Stimulated activated CD4-positive, alpha-beta T cell treated with anti-CD3 and anti-CD28 coated beads, TNF-alpha, amount 100 ng/mL, for 24 hours (primary cell): ENCODE results near the gene RAB15.

Source experiments
- DNase-seq, 3 experiments: peaks; one replicate each; pipeline ENCODE4 v3.0.0-alpha.2; 2020; ENCODE audit warnings: low read depth in 3 of 3

The RAB15 gene

GRCh38 chr14:64971943-64972791 lies at the start of gene RAB15:
TSS of gene RAB15 (minus strand) at chr14:64972336. CDS start at chr14:64972076, 260 bp downstream.
- peak in 1 of 3 experiments; percentile 28 for DNase-seq

GRCh38 chr14:65019944-65020566 lies 47.9 kb upstream of the RAB15 start:
- no peak for DNase-seq

- DNase-seq, result no peak
These were observed 44.3 kb upstream of the RAB15 start for GRCh38 chr14:65016471-65016870.

DNA sequence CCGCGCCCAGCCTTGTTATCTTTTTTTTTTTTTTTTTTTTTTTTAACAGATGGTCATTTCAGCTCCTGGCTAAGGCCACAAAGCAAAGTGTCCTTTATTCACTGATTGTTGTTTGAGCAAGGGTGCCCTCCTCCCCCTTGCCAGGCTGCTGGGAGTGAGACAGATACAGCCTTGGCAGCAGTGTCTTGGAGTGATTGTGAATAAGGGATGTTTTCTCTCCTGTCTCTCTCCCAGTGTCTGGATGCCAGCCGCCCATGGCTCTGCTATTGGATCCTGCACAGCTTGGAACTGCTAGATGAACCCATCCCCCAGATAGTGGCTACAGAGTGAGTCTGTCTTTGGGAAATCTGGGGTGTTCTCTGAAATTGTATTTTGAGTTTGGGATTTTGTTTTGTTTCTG lies 43.3 kb upstream of the RAB15 start:
- no peak for DNase-seq

- no peak for DNase-seq
These were observed 40.2 kb upstream of the RAB15 start for GRCh38 chr14:65012353-65012752.

GRCh38 chr14:65011538-65011937 lies 39.4 kb upstream of the RAB15 start:
- DNase-seq, result no peak

DNA sequence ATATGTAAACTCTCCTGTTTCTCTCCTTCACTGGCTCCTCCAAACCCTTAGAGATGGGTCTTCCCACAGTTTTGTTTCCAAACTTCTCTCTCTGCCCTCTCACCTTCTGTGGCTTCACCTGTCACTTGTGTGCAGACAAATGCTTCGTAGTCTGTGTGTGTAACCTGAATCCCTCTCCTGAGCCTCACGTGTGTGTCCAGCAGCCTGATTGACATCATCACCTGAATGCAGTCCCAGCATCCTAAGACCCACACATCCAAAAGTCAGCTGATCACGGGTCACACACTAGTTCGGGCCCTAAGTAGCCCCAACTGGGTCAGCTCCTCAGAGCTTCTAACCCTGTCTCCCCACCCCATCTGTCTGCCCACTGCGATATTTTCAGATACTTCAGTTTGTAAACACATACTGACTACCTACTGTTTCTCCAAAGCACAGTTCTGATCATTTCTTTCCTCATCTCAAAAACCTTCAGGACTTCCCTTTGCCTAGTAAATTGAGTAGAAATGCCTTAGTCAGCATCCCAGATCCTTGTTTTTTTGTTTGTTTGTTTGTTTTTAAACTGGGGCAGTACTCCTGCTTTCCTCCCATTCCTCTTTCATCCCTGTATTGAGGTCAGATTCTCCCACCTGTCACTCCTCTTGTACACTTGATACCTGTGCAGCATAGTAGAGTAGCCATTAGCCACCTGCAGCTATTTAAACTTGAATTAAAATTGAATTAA lies 38.2 kb upstream of the RAB15 start:
- DNase-seq, result no peak

DNA sequence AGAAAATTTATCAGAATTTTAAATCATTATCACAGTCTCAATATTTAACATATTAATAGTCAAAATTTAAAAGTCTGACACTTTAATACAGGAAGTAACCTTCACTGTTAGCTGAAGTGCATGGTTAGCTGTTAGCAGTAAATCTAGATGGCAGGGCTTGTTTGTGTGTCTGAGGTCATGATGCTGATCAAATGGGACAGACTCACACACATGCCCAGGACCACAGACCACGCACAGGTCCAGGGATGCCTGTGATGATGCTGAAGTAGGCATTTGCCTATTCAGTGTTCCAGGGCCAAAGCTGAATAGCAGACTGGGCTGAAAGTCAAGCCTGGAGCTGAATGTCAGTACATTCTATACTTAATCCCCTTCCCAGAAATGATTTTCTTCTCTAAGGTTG lies 35.1 kb upstream of the RAB15 start:
- no peak for DNase-seq

DNA sequence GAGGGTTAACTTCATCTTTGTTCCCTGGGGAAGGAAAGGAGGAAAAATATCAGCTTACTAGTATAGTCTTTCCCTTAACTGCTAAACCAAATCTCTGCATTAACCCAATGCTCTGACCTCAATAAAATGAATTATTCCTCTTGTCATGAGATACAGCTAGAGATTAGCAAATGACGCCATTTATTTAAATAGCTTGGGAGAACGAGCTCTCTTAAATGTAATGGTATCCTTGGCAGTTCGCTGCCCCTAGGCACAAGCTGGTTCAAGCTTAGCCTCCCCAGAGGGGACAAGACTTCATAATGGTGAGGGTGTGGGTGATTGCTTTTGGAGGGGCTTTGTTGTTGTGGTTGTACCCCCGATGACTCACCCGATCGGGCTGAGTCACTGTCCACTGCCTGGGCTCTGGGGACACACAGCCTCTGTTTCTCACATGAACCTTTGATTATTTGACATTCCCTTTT lies 34.2 kb upstream of the RAB15 start:
- DNase-seq, result no peak

DNA sequence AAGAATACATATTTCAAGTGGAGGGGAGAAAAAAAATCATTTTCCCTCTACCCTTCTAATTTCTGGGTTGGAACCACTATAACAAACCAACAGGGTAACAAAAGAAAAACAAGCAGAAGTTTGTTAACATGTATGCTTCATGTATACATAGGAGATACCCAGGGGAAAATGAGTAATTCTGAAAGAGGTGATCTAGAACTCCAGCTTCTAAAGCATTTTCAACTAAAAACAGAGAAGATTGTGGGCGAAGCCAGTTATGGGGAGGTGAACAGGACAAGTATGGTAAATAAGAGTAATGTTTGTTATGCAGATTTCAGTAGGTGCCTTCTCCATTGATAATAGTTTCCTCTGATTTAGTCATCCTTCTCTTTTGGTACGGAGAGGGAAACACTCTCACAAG lies 31.3 kb upstream of the RAB15 start:
- no peak for DNase-seq

- no peak for DNase-seq
These were observed 30.6 kb upstream of the RAB15 start for GRCh38 chr14:65002586-65003210.

DNA sequence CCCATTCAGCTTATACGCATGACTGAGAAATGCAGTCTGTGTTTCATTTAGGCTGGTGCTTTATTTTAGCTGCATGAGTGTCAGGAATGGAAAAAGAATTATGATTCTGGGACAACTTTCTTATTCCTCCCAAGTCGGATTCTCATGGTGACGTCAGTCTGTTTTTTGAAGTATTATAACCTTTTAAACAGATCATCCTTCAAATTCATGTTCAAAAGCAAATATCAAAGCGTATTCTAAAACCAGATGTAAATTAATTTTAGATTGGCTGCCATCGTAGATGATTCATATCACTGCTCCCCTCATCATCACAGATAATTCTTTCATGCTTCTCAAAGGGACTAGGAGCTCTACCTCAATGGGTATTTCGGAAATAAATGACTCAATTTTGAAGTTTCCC lies 29.6 kb upstream of the RAB15 start:
- no peak for DNase-seq

DNA sequence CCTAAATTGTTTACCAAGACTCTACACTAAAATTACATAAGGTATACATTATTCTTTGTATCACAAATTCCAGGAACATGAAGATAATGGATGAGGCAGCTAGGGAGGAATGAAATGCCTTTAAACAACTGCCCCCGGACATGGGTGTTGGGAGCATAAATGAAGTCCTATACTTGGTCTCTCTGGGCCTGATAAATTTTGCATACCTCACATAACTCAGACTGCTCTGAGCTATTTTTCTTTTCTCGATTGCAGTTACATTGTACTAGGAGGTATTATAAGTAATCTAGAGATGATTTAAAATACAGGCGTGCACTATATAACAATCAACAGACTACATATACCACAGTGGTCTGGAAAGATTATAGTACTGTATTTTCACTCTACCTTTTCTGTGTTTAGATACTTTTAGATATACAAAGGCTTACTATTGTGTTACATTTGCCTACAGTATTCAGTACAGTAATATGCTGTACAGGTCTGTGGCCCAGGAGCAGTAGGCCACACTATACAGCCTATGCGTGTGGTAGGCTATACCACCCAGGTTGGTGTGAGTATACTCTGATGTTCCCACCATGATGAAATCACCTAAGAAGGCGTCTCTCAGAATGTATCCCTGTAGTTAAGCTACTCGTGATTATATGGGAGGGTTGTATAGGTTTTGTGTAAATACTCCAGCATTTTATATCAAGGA lies 28.9 kb upstream of the RAB15 start:
- DNase-seq, result no peak

DNA sequence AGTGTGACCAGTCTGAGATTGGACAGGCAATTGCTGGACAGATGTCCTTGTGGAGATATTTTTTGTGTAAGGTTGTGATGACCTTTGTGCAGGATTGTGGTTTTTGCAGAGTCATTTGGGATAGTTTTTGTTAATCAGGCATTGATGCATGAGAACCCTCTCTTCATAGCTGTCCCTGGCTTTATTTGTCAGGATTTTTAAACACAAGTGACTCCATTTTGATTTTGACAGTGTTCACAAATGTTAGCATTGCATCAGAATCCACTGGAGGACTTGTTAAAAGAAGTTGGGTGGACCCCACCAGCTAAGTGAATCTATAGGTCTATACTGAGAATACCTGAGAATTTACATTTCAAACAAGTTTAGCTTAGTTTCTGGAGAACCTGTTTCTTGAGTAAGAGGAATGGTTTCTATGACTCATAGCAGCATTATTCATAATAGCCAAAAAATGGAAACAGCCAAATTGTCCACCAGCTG lies 26.4 kb upstream of the RAB15 start:
- no peak for DNase-seq

- no peak for DNase-seq
These were observed 25.1 kb upstream of the RAB15 start for GRCh38 chr14:64997108-64997794.

- no peak for DNase-seq
These were observed 23.2 kb upstream of the RAB15 start for GRCh38 chr14:64995291-64995690.

- DNase-seq, result no peak
These were observed 22.4 kb upstream of the RAB15 start for GRCh38 chr14:64994540-64994939.

DNA sequence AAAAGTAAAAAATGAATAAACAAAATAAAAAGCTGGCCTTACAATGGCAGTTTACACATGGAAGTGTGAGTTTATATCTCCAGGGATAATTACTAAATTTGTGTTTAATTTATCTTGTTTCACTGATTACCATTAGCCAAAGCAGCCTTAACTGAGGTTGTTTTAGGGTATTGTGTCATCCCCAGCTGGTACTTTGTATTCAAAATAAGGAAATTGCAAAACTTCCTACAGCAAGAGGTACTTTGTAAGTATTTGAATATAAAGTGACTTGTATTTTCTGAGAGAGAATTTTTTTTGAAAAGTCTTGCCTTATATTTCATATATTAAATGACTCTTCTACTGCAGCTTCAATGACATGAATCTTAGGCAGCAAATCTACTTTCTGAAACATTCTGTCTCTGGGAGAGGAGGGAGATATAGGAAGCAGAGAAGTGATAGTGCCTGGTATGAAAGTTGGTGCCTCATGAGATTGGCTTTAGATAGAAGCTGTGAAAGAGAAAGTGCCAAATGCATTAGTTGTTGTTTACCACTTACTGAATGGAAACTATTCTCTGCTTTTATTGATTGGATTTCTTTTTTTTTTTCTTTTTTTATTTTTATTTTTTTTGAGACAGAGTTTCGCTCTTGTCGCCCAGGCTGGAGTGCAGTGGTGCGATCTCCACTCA lies 21.3 kb upstream of the RAB15 start:
- DNase-seq, result no peak

GRCh38 chr14:64992328-64992885 lies 20.3 kb upstream of the RAB15 start:
- DNase-seq, result no peak

DNA sequence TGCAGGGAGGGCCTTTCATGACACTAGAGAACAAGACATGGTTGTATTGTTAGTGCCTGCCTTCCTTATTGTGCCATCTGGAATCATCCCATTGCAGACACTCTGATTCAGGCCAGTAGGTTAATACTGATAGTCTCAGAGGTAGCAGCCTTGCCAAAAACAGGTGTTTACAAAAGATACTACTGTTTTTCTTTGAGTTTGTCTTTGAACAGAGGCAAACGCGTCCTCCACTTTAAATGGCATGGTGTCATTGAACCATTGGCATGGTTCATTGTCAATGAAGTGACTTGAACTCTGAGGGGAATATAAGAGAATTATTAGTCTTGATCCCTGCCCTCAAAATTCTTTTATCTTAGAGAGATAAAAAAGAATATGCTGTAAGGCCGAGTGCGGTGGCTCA lies 18.8 kb upstream of the RAB15 start:
- DNase-seq, result no peak
